H9 (cell line): Measurements from ENCODE around the gene ISCU. TPM values are rescaled to one million over a fixed set of nuclear protein-coding genes. Genes with fewer than 3 reads are reported as not detected.
A peak's percentile ranks its signal among the peaks of the same experiment; 100 is the strongest.

Experiments
- DNase-seq: peaks from one replicate; pipeline ENCODE4 v3.0.0-alpha.2; 2017
- H2AFZ ChIP-seq: one replicate; pipeline ENCODE4 v1.6.1; 2013; ENCODE audit warnings: mild to moderate bottlenecking, low read length, control low read depth, moderate library complexity
- H2AK5ac ChIP-seq: 2 replicates; pipeline ENCODE4 v1.6.1; 2013; ENCODE audit warnings: low read length, control low read depth, mixed read lengths; ENCODE audit not compliant: insufficient read length
- H2BK120ac ChIP-seq: one replicate; pipeline ENCODE4 v1.6.1; 2013; ENCODE audit warnings: low read depth, mild to moderate bottlenecking, low read length, control low read depth, inconsistent platforms; ENCODE audit not compliant: poor library complexity, severe bottlenecking
- H2BK12ac ChIP-seq: 2 replicates; pipeline ENCODE4 v1.6.1; 2013; ENCODE audit warnings: low read length, control low read depth, mixed read lengths, low read depth; ENCODE audit not compliant: insufficient read length
- H2BK15ac ChIP-seq: 2 replicates; pipeline ENCODE4 v1.6.1; 2013; ENCODE audit warnings: low read depth, low read length, control low read depth
- H2BK20ac ChIP-seq: one replicate; pipeline ENCODE4 v1.6.1; 2013; ENCODE audit warnings: low read depth, mild to moderate bottlenecking, low read length, control low read depth, inconsistent platforms; ENCODE audit not compliant: poor library complexity, severe bottlenecking
- H2BK5ac ChIP-seq: 2 replicates; pipeline ENCODE4 v1.6.1; 2013; ENCODE audit warnings: low read length, control low read depth, mixed read lengths; ENCODE audit not compliant: insufficient read length
- H3K14ac ChIP-seq: 2 replicates; pipeline ENCODE4 v1.6.1; 2013; ENCODE audit warnings: low read length, control low read depth; ENCODE audit not compliant: insufficient read depth
- H3K18ac ChIP-seq: 2 replicates; pipeline ENCODE4 v1.6.1; 2013; ENCODE audit warnings: low read depth, mild to moderate bottlenecking, mixed read lengths, low read length, control low read depth; ENCODE audit not compliant: insufficient read length
- H3K23ac ChIP-seq: 2 replicates; pipeline ENCODE4 v1.6.1; 2013; ENCODE audit warnings: low read length, control low read depth, mixed read lengths, low read depth; ENCODE audit not compliant: insufficient read length
- H3K23me2 ChIP-seq: 2 replicates; pipeline ENCODE4 v1.6.1; 2013; ENCODE audit warnings: low read depth, mild to moderate bottlenecking, mixed read lengths, low read length, control low read depth; ENCODE audit not compliant: insufficient read length, poor library complexity, severe bottlenecking
- H3K27ac ChIP-seq: 2 replicates; pipeline ENCODE4 v1.5.1; 2013; ENCODE audit warnings: low read length, control low read depth, mixed read lengths, low read depth; ENCODE audit not compliant: insufficient read length
- H3K27me3 ChIP-seq: 2 replicates; pipeline ENCODE4 v1.6.1; 2013; ENCODE audit warnings: low read length, control low read depth, inconsistent platforms; ENCODE audit not compliant: insufficient read depth
- H3K4ac ChIP-seq: 2 replicates; pipeline ENCODE4 v1.6.1; 2013; ENCODE audit warnings: low read depth, mild to moderate bottlenecking, control low read depth, inconsistent platforms, low read length, moderate library complexity
- H3K4me1 ChIP-seq: 2 replicates; pipeline ENCODE4 v1.6.1; 2013; ENCODE audit warnings: low read length, control low read depth, inconsistent platforms; ENCODE audit not compliant: insufficient read depth
- H3K4me2 ChIP-seq: 2 replicates; pipeline ENCODE4 v1.6.1; 2013; ENCODE audit warnings: low read length, control low read depth, mixed read lengths; ENCODE audit not compliant: insufficient read length, insufficient read depth
- H3K56ac ChIP-seq: 2 replicates; pipeline ENCODE4 v1.6.1; 2013; ENCODE audit warnings: low read depth, mild to moderate bottlenecking, mixed read lengths, low read length, control low read depth; ENCODE audit not compliant: insufficient read length
- H3K79me1 ChIP-seq: 2 replicates; pipeline ENCODE4 v1.6.1; 2013; ENCODE audit warnings: low read depth, mild to moderate bottlenecking, moderate library complexity, low read length, control low read depth, inconsistent platforms; ENCODE audit not compliant: insufficient read depth, poor library complexity, severe bottlenecking
- H3K79me2 ChIP-seq: 2 replicates; pipeline ENCODE4 v1.6.1; 2013; ENCODE audit warnings: low read length, control low read depth, inconsistent platforms; ENCODE audit not compliant: insufficient read depth
- H3K9ac ChIP-seq: 2 replicates; pipeline ENCODE4 v1.6.1; 2013; ENCODE audit warnings: low read length, control low read depth, mixed read lengths; ENCODE audit not compliant: insufficient read length; ENCODE audit errors: extremely low read depth
- H3K9me3 ChIP-seq: one replicate; pipeline ENCODE4 v1.6.1; 2013; ENCODE audit warnings: low read depth, low read length, inconsistent platforms; ENCODE audit not compliant: control insufficient read depth
- H3T11ph ChIP-seq: one replicate; pipeline ENCODE4 v1.6.1; 2013; ENCODE audit warnings: mild to moderate bottlenecking, low read length, control low read depth, inconsistent platforms
- H4K20me1 ChIP-seq: one replicate; pipeline ENCODE4 v1.6.1; 2013; ENCODE audit not compliant: control insufficient read depth, insufficient read length, insufficient read depth
- H4K5ac ChIP-seq: 2 replicates; pipeline ENCODE4 v1.6.1; 2013; ENCODE audit warnings: low read depth, mild to moderate bottlenecking, mixed read lengths, low read length, control low read depth; ENCODE audit not compliant: insufficient read length
- H4K8ac ChIP-seq: replicated peaks from 2 replicates; pipeline ENCODE4 v1.6.1; 2013; ENCODE audit warnings: low read length, control low read depth, mixed read lengths, low read depth; ENCODE audit not compliant: insufficient read length
- H4K91ac ChIP-seq: 2 replicates; pipeline ENCODE4 v1.6.1; 2013; ENCODE audit warnings: low read depth, mild to moderate bottlenecking, moderate library complexity, mixed read lengths, low read length, control low read depth; ENCODE audit not compliant: insufficient read length
- H3K27ac Mint-ChIP-seq, 3 experiments: 2 replicates in 2 of 3; 3 replicates in 1 of 3; pipeline ENCODE4 v1.8.0; 2020 to 2021; ENCODE audit warnings: mixed read lengths in 3 of 3, mild to moderate bottlenecking in 1 of 3, moderate library complexity in 1 of 3
- H3K27me3 Mint-ChIP-seq: 2 replicates; pipeline ENCODE4 v1.8.0; 2021; ENCODE audit warnings: low read depth, mild to moderate bottlenecking, moderate library complexity, mixed read lengths
- H3K36me3 Mint-ChIP-seq, 3 experiments: 2 replicates in 2 of 3; 3 replicates in 1 of 3; pipeline ENCODE4 v1.8.0; 2020 to 2021; ENCODE audit warnings: low read depth in 3 of 3, mixed read lengths in 3 of 3; ENCODE audit not compliant: insufficient read depth in 1 of 3
- H3K4me1 Mint-ChIP-seq, 2 experiments: 2 replicates each; pipeline ENCODE4 v1.8.0; 2020; ENCODE audit warnings: mixed read lengths in 2 of 2
- H3K4me3 Mint-ChIP-seq, 2 experiments: 2 replicates in 1 of 2; 3 replicates in 1 of 2; pipeline ENCODE4 v1.8.0; 2020 to 2021; ENCODE audit warnings: mild to moderate bottlenecking in 2 of 2, mixed read lengths in 2 of 2, moderate library complexity in 1 of 2
- H3K9me3 Mint-ChIP-seq, 2 experiments: 2 replicates in 1 of 2; 3 replicates in 1 of 2; pipeline ENCODE4 v1.8.0; 2020; ENCODE audit warnings: mild to moderate bottlenecking in 2 of 2, mixed read lengths in 2 of 2, moderate library complexity in 1 of 2
- WGBS: extraction: QIAGEN DNeasy Blood & Tissue Kit; methylation state at CpG from one replicate; pipeline ENCODE4 v1.1.7; 2013; ENCODE audit warnings: missing lambda C conversion rate, low lambda C conversion rate, mixed read lengths; ENCODE audit not compliant: insufficient read length; ENCODE audit errors: extremely low coverage; 5-methylcytosine and 5-hydroxymethylcytosine counted together
- total RNA-seq: library from RNA; stranded (reverse); gene quantifications from 2 replicates; pipeline ENCODE4 v1.2.1, GENCODE V29; 2021
- TF ChIP-seq, protein P1 (sequence below): fragments of 200-600 bp; sonication (generic); conservative IDR thresholded peaks from 3 replicates; pipeline ENCODE4 v1.8.0; 2021; ENCODE audit warnings: antibody characterized with exemption, mild to moderate bottlenecking

The ISCU gene
- total RNA-seq, 1 experiment from 2014 or later, result 64.9 TPM

DNA sequence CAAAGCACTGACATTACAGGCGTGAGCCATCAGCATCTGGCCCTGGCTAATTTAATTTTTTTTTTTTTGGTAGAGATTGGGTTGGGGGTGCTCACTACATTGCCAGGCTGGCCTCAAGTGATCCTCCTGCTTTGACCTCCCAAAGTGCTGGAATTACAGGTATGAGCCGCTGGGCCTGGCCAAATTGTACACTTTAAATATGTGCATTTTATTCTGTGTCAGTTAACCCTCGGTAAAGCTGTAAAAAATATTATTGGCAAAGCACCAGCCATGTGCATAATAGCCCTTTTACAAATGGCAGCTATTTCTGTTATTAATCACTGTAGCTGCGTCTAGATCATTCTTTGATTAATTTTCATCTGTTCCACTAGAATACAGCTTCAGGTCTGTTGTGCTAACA, 23.5 kb downstream of the ISCU start:
- Histone ChIP-seq H3K18ac (no peak overlapping the region), H3K4me2 (no peak overlapping the region), H3K79me1 (no peaks in the 10 kb centered on the region), H3K9ac (no peak overlapping the region), H4K20me1 (no peaks in the 10 kb centered on the region), H4K5ac (no peak overlapping the region), H2BK120ac (no peak overlapping the region), H3K27ac (no peak overlapping the region), H3K27me3 (no peaks in the 10 kb centered on the region), H3K4ac (no peak overlapping the region), H2BK15ac (no peak overlapping the region), H3K56ac (no peak overlapping the region), H3K9me3 (no peaks in the 10 kb centered on the region), H3K79me2 (no peaks in the 10 kb centered on the region), H3T11ph (no peak overlapping the region), H2AFZ (no peak overlapping the region), H3K23ac (no peak overlapping the region), H4K91ac (no peak overlapping the region), H3K14ac (no peak overlapping the region), H4K8ac (peak overlapping the region; percentile 68), H2BK20ac (no peak overlapping the region), H3K23me2 (no peaks in the 10 kb centered on the region), H3K4me1 (no peaks in the 10 kb centered on the region), H2AK5ac (no peak overlapping the region), H2BK12ac (no peak overlapping the region), H2BK5ac (no peak overlapping the region)
- H3K36me3 Mint-ChIP-seq, result no peaks in the 10 kb centered on the region
- H3K9me3 Mint-ChIP-seq, result no peaks in the 10 kb centered on the region
- no peaks in the 10 kb centered on the region for H3K27me3 Mint-ChIP-seq
- TF ChIP-seq, protein P1, sequence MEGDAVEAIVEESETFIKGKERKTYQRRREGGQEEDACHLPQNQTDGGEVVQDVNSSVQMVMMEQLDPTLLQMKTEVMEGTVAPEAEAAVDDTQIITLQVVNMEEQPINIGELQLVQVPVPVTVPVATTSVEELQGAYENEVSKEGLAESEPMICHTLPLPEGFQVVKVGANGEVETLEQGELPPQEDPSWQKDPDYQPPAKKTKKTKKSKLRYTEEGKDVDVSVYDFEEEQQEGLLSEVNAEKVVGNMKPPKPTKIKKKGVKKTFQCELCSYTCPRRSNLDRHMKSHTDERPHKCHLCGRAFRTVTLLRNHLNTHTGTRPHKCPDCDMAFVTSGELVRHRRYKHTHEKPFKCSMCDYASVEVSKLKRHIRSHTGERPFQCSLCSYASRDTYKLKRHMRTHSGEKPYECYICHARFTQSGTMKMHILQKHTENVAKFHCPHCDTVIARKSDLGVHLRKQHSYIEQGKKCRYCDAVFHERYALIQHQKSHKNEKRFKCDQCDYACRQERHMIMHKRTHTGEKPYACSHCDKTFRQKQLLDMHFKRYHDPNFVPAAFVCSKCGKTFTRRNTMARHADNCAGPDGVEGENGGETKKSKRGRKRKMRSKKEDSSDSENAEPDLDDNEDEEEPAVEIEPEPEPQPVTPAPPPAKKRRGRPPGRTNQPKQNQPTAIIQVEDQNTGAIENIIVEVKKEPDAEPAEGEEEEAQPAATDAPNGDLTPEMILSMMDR, result no peak
- no peak overlapping the region for H3K4me3 Mint-ChIP-seq
- no CpG with 5 or more reads among the region's 4 CpGs for WGBS
- peaks cover 12 to 29% of the 10 kb centered on the region in 2 experiments for H3K4me1 Mint-ChIP-seq
- H3K27ac Mint-ChIP-seq, result no peak overlapping the region
- no peak for DNase-seq
